ENCODE measurements around the gene ZYG11B.

Gene ZYG11B

DNA sequence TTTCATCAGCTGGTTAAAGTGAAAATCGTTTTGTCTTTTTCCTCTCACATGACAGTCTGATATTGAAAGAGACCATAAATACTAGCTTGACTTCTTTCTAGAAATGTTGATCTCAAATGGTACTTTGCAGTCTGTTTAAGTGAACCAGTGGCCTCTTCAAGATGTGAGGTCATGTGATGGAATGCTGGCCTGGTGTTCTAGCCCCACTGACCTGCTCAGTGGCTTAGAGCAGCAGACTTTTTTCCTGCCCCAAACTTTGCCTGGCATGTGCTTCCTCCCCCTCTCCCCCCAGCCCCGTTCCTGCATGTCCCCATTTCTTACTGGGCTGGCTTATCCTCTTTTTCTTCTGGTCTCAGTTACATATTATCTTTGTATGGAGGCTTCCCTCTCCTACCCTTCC is 150.6 kb downstream of the ZYG11B start:
- TF ChIP-seq CTCF (IDR thresholded peaks at IDR 0.05; ENCODE audit: extremely low read depth, missing control alignments), result no peak
- no peak for DNase-seq (ENCODE audit: low spot score)

Measured in GM20000 (cell line).